Common myeloid progenitor, CD34-positive (primary cell): Measurements from ENCODE around the gene SMIM33.
"Not testable (repeated sequence)": the region's sequence is repeated elsewhere in the genome, so short reads cannot be mapped to it uniquely, and the experiment has no call there.

Experiments used
- CTCF ChIA-PET: fragments of 350-600 bp; sonication (Branson Sonifier 250); formaldehyde crosslinking; loops from one replicate; lab custom pipeline; 2021; ENCODE audit warnings: antibody characterized with exemption; lab: Charles Lee
- POLR2A ChIA-PET: fragments of 350-600 bp; sonication (Branson Sonifier 250); formaldehyde crosslinking; loops from one replicate; lab custom pipeline; 2021; ENCODE audit warnings: antibody characterized with exemption; lab: Charles Lee
- DNase-seq, 3 donors: peaks; one replicate each; pipeline versions ENCODE4 v3.0.0 to v3.0.0-alpha.2; 2013
- H3K27ac ChIP-seq, 2 experiments: 1 replicate in 1 of 2; 2 replicates in 1 of 2; pipeline ENCODE4 v1.7.0; 2013; ENCODE audit warnings: inconsistent platforms in 2 of 2, low read length in 2 of 2, mild to moderate bottlenecking in 2 of 2, low read depth in 1 of 2, moderate library complexity in 1 of 2; ENCODE audit not compliant: severe bottlenecking in 2 of 2, insufficient read depth in 1 of 2, poor library complexity in 1 of 2
- H3K27me3 ChIP-seq, 5 experiments: replicated peaks in 2 of 5; 1 replicate in 3 of 5; 2 replicates in 2 of 5; pipeline versions ENCODE4 v1.6.1 to v1.7.0; 2013; ENCODE audit warnings: low read length in 4 of 5, mild to moderate bottlenecking in 2 of 5, moderate library complexity in 2 of 5, inconsistent platforms in 1 of 5; ENCODE audit not compliant: insufficient read depth in 5 of 5, control insufficient read depth in 4 of 5
- H3K36me3 ChIP-seq, 4 experiments: 1 replicate in 2 of 4; 2 replicates in 2 of 4; pipeline versions ENCODE4 v1.6.1 to v1.7.0; 2013; ENCODE audit warnings: low read length in 3 of 4, control low read depth in 1 of 4, mild to moderate bottlenecking in 1 of 4; ENCODE audit not compliant: control insufficient read depth in 4 of 4, insufficient read depth in 4 of 4
- H3K4me1 ChIP-seq, 4 experiments: 1 replicate in 3 of 4; 2 replicates in 1 of 4; pipeline versions ENCODE4 v1.6.1 to v1.7.1; 2013; ENCODE audit warnings: low read length in 3 of 4, mild to moderate bottlenecking in 3 of 4, control low read depth in 1 of 4, inconsistent platforms in 1 of 4, moderate library complexity in 1 of 4; ENCODE audit not compliant: control insufficient read depth in 4 of 4, insufficient read depth in 4 of 4; ENCODE audit errors: control extremely low read depth in 1 of 4
- H3K4me3 ChIP-seq, 7 experiments: 1 replicate in 4 of 7; 2 replicates in 3 of 7; pipeline versions ENCODE4 v1.5.1 to v1.7.0; 2013; ENCODE audit warnings: mild to moderate bottlenecking in 7 of 7, low read length in 6 of 7, moderate library complexity in 6 of 7, inconsistent platforms in 2 of 7, low read depth in 2 of 7, control low read depth in 1 of 7; ENCODE audit not compliant: insufficient read depth in 4 of 7, control insufficient read depth in 1 of 7; ENCODE audit errors: extremely low read depth in 1 of 7
- H3K9me3 ChIP-seq, 5 experiments: 1 replicate in 4 of 5; 2 replicates in 1 of 5; pipeline versions ENCODE4 v1.6.1 to v1.7.1; 2013; ENCODE audit warnings: low read length in 4 of 5, mild to moderate bottlenecking in 2 of 5, inconsistent platforms in 1 of 5, low read depth in 1 of 5, moderate library complexity in 1 of 5; ENCODE audit not compliant: control insufficient read depth in 4 of 5, insufficient read depth in 2 of 5; ENCODE audit errors: control extremely low read depth in 1 of 5
- WGBS: methylation state at CpG from one replicate; pipeline ENCODE4 v1.1.5; 2013; ENCODE audit not compliant: insufficient coverage; 5-methylcytosine and 5-hydroxymethylcytosine counted together

The SMIM33 gene

GRCh38 chr5:139481580-139482049 lies 10.8 kb downstream of the SMIM33 start:
- 0% methylated on average over 3 of the region's 5 CpGs for WGBS
- ChIA-PET CTCF (interaction anchor here (1.2 to 10.3 kb wide), 20 partner anchors 8 to 194 kb away, joined by 3 to 112 read pairs (median 6); partner anchors contain the start of genes DNAJC18 and SMIM33), POLR2A (interaction anchor here (1.0 to 2.6 kb wide), 11 partner anchors 8 to 157 kb away, joined by 3 to 15 read pairs (median 5); partner anchors contain the start of gene SMIM33)
- peak overlapping the region; percentile 81 to 91 for H3K27ac ChIP-seq
- peak overlapping the region; percentile 40 to 89 (median 79) for H3K4me3 ChIP-seq
- no peaks in the 10 kb centered on the region for H3K9me3 ChIP-seq
- H3K27me3 ChIP-seq: no peaks in the 10 kb centered on the region
- H3K4me1 ChIP-seq: peaks cover 12 to 77% (median 65%) of the 10 kb centered on the region in 4 experiments
- peaks cover 0 to 28% (median 19%) of the 10 kb centered on the region in 4 experiments for H3K36me3 ChIP-seq
- no peak for DNase-seq

GRCh38 chr5:139482050-139482889 lies 11.5 kb downstream of the SMIM33 start, which contains the start of gene STING1:
Gene STING1 (minus strand): TSS chr5:139482758. CDS start chr5:139481704, 1,054 bp downstream.
- peak; percentile 86 to 93 (median 92) for DNase-seq
- peak within 1 kb of the TSS; percentile 40 to 89 (median 79) for H3K4me3 ChIP-seq
- peaks cover 0 to 23% (median 16%) of the 10 kb centered on the region in 4 experiments for H3K36me3 ChIP-seq
- no peaks in the 10 kb centered on the region for H3K9me3 ChIP-seq
- ChIA-PET CTCF (interaction anchor here (0.6 to 10.3 kb wide), 22 partner anchors 9 to 195 kb away, joined by 3 to 112 read pairs (median 5); partner anchors contain the start of genes DNAJC18 and SMIM33), POLR2A (interaction anchor here (0.6 to 2.6 kb wide), 14 partner anchors 9 to 156 kb away, joined by 3 to 15 read pairs (median 4); partner anchors contain the start of genes SMIM33 and UBE2D2)
- H3K4me1 ChIP-seq: peaks cover 12 to 71% (median 59%) of the 10 kb centered on the region in 4 experiments
- 0% methylated on average over 16 of the region's 19 CpGs for WGBS
- H3K27me3 ChIP-seq: no peaks in the 10 kb centered on the region
- H3K27ac ChIP-seq: peak within 1 kb of the TSS; percentile 81 to 91

GRCh38 chr5:139482890-139483208 lies 12.0 kb downstream of the SMIM33 start:
- peaks cover 0 to 17% (median 11%) of the 10 kb centered on the region in 4 experiments for H3K36me3 ChIP-seq
- 40% methylated on average over 5 of the region's 6 CpGs for WGBS
- H3K9me3 ChIP-seq, DNase-seq, H3K27me3 ChIP-seq: not testable (repeated sequence)
- peaks cover 12 to 66% (median 55%) of the 10 kb centered on the region in 4 experiments for H3K4me1 ChIP-seq
- ChIA-PET POLR2A (interaction anchor here (0.6 to 2.6 kb wide), 11 partner anchors 9 to 94 kb away, joined by 3 to 15 read pairs (median 4); partner anchors contain the start of gene UBE2D2), CTCF (interaction anchor here (0.6 to 10.3 kb wide), 19 partner anchors 10 to 196 kb away, joined by 3 to 112 read pairs (median 5); partner anchors contain the start of gene SMIM33)
- H3K27ac ChIP-seq: peak overlapping the region; percentile 81 to 91
- H3K4me3 ChIP-seq: peak overlapping the region in 4 of 7 experiments; percentile 75 to 87 (median 80)

GRCh38 chr5:139486201-139486600 lies 15.4 kb downstream of the SMIM33 start:
- Histone ChIP-seq H3K4me1 (peaks cover 4 to 44% (median 29%) of the 10 kb centered on the region in 4 experiments), H3K36me3 (no peaks in the 10 kb centered on the region), H3K9me3 (no peaks in the 10 kb centered on the region), H3K27me3 (no peaks in the 10 kb centered on the region), H3K4me3 (no peak overlapping the region), H3K27ac (no peak overlapping the region)
- ChIA-PET CTCF (interaction anchor here (1.0 to 1.5 kb wide), 2 partner anchors 9 to 10 kb away, joined by 3 to 4 read pairs; no protein-coding TSS in a partner anchor), POLR2A (interaction anchor here (0.5 kb wide), 1 partner anchor 9 kb away, joined by 3 read pairs; no protein-coding TSS in a partner anchor)
- no peak for DNase-seq
- 93% methylated on average over 7 of the region's 7 CpGs for WGBS

- POLR2A ChIA-PET: interaction anchor here (0.6 kb wide), 1 partner anchor 1227 kb away, joined by 4 read pairs; no protein-coding TSS in a partner anchor
- no peaks in the 10 kb centered on the region for H3K36me3 ChIP-seq
- peaks cover 10 to 34% (median 22%) of the 10 kb centered on the region in 4 experiments for H3K4me1 ChIP-seq
- no peaks in the 10 kb centered on the region for H3K9me3 ChIP-seq
- H3K4me3 ChIP-seq: no peak overlapping the region
- CTCF ChIA-PET: interaction anchor here (0.6 to 2.5 kb wide), 3 partner anchors 10 to 116 kb away, joined by 3 to 13 read pairs (median 4); no protein-coding TSS in a partner anchor
- no peak overlapping the region for H3K27ac ChIP-seq
- DNase-seq: peak in 2 of 3 donors; percentile 34 to 58
- 93% methylated on average over 3 of the region's 3 CpGs for WGBS
- H3K27me3 ChIP-seq: no peaks in the 10 kb centered on the region
These were observed 17.5 kb downstream of the SMIM33 start for GRCh38 chr5:139488260-139488659.

GRCh38 chr5:139492700-139493192 lies 21.9 kb downstream of the SMIM33 start:
- H3K4me1 ChIP-seq: peaks cover 8 to 39% (median 24%) of the 10 kb centered on the region in 4 experiments
- DNase-seq: peak in 2 of 3 donors; percentile 55 to 64
- no peaks in the 10 kb centered on the region for H3K27me3 ChIP-seq
- no peaks in the 10 kb centered on the region for H3K9me3 ChIP-seq
- WGBS: 17% methylated on average over 2 of the region's 6 CpGs
- H3K27ac ChIP-seq: no peak overlapping the region
- ChIA-PET POLR2A (no interaction called here), CTCF (interaction anchor here (3.6 kb wide), 1 partner anchor 21 kb away, joined by 18 read pairs; no protein-coding TSS in a partner anchor)
- H3K4me3 ChIP-seq: peak overlapping the region in 4 of 7 experiments; percentile 1 to 37 (median 16)
- no peaks in the 10 kb centered on the region for H3K36me3 ChIP-seq
